SKM-1 (cell line): ENCODE data around the gene TAS1R2.

ENCODE experiments used
- DNase-seq: peaks from one replicate; lab custom pipeline; 2025; ENCODE audit not compliant: unreplicated experiment; lab: John Stamatoyannopoulos, UW

The TAS1R2 gene

DNA sequence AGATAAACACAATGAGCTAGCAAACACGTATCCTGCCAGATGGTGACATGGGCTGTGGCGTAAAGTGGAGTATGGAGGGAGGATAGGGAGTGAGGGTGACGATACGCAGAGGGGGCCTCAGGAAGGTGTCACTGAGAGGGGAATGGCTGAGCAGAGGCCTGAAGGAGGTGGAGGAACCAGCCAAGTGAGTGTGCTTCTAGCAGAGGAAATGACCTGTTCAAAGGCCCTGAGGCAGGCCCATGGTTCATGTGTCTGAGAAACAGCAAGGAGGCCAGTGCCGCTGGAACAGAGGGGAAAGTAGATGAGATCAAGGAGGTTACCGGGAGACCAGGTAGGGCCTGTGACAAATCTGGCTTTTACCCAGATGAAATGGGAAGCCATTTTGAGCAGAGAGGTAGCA, 36.0 kb downstream of the TAS1R2 start:
- DNase-seq: no peak

DNA sequence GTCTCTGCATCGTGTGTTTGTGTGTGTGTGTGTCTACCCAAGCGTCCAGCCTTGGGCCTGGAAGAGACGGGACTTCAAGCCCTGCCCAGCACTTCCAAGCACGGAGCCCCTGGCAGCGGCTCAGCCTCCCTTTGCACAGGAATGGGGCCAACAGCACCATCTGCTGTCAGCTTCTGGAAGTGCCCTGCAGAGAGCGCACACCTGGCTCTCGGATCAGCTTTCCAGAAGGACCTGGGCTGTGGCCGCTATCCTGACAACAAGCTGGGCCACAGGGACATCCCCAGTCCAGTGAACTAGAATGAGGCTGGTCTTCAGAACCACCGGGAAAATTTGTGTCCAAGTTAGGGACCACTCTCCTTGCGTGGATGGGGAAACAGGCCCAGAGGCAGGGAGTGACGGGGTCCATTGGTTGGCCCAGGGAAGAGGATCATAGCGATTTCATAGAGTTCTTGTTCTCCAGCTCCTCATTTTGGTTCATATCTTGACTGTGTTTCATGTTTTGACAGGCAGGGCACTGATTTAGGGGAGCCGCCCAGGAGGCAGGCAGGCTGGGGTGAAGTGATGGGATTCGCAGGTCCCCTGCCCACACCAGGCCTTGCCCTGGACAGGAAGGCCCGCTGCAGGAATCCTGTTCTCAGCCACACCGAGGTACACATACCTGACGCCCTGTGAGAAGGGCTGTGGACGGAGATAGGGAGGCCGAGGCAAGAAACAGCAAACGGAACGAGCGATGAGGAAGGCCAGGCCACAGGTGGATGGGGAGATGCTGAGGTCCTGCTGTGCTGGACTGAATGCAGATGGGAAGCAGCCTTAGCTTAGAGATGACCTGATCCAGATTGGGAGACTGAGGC, 38.4 kb downstream of the TAS1R2 start:
- DNase-seq: peak; percentile 1

DNA sequence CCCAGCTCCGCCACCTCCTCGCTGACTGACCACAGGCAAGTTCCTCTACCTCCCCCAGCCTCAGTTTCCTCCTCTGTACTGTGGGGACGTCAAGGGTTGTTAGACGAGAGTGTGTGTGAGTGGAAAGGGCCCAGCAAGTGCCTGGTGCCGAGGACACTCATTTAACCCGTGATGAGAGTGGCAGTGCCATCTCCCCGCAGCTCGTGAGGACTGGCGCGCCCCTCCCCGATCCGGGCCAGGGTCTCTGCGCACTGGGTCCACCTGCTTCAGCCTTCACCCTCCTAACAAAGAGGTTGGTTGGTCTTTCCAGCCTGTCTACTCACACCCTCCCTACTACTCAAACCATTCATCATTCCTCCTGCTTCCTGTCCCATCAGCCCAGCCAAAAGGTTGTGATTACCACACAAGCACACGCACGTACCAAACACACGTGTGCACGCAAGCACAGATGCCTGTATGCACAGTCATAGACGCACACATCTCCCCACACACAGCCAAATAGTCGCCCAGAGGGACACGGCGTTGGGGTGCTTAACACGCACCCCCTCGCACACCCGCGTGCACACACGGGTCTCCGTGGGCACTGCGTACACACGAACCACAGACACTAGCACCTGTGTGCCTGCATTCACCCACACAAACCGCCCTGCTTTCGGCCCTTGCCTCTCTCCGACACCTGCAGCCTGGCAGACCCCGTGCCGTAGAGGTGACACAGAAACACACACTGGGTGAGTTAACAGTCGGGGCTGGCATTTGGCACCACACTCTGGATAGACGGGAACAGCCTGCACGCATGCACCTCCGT, 39.3 kb downstream of the TAS1R2 start:
- no peak for DNase-seq

DNA sequence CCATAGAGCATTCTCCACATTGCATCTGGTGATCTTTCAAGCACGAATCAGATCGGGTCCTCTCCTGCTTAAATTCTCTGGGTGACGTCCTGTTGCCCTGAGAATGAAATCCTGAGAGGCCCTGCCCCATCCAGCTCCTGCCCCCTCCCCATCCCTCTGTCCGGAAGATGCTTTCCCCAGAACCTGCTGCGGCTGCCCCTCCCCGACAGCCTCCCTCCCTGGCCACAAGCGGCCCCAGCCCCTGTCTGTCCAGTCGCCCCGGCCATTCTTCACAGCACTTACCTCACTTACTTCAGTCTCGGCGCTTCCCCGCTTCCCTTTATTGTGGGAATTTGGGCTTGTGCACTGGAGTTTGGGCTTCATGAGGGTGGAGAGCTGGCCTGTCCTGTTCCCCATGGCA, 40.3 kb downstream of the TAS1R2 start:
- no peak for DNase-seq

DNA sequence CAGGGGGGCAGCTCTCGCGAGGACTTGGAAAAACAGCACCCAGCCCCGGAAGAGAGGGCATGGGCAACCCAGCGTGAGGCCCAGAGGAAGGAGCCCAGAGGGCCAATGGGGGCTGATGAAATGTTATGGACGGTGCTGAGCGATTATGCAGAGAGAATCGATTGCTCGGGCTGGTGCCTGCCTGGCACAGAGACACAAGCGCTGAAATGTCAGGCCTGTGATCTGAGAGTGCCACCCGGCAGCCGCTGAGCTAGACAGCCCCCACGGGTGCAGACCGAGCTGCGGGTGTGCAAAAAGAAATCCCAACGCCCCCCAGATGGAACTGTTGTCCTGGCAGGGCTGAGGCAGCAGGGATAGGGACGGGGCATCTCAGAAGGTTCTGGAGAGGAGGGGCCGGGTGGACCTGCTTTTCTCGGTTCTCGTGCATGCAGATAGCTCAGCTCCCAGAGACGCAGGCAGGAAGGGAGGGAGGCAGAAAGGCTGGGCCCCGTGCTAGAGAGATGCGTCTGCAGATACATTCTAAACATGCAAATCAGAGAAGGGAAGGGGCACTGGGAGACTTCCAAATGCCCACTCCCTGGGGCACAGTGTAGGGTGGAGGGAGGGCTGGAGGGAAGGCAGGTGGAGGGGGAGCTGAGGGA, 41.5 kb downstream of the TAS1R2 start:
- DNase-seq: no peak

DNA sequence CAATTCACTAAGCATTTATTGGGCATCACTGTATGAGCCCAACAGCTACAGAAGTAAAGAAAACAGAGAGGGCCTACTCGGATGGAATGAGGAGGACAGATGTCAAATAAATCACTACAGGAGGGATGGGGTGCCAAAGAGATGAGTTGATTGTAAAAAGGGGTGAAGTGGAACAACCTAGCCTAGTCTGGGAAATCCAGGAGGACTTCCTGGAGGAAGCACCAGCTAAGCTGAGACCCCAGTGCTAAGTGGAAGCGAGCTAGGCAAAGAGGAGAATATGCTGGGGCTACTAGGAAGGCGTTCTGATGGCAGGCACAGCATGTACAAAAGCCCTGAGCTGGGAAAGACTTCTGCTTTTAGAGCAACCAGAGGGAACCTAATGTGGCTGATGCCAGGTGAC, 42.1 kb downstream of the TAS1R2 start:
- no peak for DNase-seq

DNA sequence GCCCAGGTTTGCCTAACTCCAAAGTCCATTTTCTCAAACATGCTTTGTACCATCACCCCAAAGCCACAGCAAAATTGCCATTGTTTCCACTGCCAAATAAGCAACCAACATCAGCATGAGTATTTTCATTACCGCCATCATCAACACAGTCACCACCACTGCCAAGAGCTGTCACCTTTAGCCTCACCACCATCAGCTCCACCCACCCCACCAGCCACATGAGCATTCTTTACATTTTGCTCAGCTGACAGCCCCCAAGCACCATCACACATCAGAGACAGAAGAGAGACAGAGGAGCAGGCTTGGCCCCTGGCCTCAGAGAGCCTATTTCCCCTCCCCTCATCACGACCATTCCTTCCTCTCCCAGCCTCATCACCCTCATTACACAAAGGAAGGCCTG, 42.7 kb downstream of the TAS1R2 start:
- no peak for DNase-seq

DNA sequence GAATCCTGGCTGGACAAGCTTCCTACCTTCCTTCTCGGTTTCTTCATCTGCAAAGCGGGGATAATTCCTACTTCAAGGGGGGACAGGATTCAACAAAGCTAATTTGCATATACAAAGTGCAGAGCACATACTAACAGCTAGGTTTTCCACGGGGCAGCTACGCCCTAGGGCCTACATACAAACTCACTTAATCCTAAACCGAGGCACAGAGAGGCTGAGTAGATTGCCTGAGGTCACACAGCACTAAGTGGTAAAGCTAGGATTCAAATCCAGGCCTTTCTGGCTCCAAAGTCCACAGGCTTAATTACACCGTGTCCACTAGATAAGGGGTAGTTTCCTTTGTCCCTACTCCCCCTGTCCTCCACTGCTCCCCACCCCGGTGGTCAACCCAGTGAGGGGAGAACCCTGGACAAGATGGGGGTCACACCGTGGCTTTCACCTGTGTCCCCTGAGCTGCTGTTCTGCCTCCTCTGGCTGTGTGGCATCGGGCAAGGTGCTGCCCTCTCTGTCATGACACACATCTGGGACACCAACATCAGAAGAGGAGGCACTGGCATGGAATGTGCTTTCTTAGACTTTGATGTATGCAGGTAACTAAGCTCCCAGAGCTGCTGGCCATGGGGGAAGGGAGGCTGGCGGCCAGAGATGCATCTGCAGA, 44.5 kb downstream of the TAS1R2 start:
- no peak for DNase-seq

DNA sequence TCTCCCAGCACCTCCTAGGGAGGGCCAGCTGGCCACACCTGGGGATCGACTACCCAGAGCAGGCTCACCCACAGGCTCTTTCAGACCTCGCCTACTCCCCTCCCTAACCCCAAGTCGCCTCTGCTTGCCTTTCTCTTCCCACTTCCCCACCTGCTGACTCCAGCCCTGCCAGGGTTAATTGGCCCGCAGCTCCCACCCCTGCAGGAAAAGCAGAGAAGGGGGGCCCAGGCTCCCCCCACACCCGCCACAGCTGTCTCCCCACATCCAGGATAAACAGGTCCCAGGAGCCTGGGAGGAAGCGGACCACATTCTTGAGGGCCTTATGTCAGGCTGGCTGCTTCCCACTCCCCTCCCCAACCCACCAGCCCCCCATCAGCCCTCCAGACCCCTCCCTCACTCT, 45.0 kb downstream of the TAS1R2 start:
- DNase-seq: no peak

DNA sequence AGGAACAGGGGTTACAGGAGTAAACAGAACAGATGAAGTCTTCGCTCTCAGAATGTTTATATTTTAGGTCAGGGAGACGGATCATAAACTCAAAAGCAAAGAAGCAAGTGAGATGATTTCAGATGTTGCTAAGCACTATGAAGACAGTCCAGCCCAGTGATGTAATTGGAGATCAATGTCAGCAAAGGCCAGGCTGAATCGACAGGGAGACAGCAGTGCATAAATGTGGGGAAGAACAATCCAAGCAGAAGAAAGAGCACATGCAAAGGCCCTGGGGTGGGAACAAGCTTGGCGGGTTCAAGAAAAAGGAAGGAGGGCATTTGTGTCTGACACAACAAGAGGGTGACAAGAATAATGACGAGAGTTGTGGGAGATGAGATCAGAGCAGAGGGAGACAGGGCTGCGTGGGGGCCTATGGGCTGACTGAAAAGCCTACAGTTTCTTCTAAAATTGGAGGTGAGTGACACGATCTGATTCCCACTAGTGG, 47.0 kb downstream of the TAS1R2 start:
- DNase-seq: no peak

DNA sequence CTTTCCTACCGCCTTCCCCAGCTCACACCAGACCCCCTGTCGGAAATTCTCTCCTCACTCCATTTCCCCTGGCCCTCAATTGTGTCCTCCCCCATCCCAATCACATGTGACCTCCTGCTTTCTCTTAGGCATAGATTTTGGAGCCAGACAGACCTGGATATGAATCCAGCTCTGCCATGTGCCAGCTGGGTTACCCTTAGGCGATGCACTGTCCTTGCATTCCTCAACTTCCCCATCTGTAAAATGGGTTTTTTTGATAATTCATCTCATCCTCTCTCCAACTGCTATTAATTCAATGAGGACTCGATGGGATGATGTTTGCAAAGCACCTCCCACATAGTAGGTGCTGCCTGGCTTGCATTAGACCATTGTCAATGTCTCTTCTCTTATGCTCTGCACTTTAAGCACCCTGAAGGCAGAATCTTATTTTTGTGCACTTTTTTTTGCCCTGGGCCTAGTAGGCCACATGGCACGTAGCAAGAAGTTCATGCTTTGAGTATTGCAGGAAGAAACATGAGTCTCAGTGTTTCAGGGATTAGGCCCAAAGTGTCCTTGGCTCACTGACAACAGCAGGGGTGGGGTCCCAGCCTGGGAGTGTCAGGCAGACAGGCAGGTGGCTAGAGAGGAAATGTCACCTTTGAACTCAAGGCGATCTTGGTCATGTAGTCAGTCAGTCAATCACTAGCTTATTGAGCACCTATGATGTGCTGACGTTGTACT, 47.6 kb downstream of the TAS1R2 start:
- no peak for DNase-seq

DNA sequence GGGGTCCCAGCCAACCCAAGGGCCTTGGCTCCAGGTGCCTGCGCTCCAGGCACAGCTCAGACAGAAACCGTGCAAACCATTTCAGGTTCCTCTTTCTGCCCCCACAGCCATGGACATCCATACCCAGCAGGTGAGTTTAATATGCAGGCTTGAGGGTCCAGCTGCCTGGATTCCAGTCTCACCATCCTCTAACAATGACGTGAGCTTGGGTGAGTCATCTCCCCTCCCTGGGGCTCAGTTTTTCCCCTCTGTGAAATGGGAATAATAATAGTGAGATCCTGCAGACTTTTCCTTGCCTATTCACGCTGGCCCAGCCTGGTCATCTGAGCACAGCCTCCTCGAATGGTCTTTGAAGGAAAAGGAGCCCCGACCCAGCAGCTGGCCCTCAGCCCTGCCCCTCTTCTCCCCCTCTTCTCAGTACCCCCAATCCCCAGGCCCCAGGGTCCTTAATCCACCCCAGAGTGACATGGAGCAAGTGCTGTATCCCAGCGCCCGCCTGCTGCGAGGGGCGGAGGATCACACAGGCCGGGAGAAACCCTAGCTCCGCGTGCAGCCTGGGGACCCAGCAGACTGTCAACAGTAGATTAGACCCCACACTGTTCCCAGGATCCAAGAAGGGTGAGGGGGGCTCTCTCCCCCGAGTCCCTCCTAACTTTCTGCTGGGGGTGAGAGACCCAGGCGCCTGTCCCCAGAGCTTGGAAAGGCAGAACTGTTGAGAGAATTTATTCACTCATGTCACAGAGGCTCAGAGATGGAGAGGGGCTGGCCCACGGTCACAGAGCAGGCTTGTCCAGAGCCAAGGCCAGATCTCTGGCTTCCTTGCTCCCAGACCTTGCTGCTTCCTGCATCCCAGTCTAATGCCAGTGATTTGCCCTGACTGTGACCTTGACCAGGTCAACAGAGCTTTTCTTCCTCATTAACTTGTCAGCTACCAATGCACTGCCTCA, 49.2 kb downstream of the TAS1R2 start:
- DNase-seq: no peak

DNA sequence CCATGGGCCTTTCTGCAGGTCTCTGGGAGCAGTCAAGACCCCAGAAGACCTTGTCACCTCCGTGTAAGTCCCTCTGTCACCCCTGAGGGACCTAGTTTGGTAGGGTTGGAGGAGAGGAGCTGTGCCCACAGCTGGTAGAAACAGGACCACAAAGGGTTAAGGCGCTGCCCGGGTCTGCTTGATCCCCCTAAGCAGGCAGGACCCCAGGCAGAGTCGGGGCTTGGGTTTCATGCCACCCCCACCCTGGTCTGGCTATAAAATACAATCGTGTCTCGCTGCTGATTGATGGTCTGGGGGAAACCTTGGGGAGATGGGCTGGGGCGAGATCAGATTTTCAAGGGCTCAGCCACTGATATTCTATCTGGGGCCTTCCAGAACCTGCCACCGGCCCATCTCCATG, 50.9 kb downstream of the TAS1R2 start:
- DNase-seq: no peak

DNA sequence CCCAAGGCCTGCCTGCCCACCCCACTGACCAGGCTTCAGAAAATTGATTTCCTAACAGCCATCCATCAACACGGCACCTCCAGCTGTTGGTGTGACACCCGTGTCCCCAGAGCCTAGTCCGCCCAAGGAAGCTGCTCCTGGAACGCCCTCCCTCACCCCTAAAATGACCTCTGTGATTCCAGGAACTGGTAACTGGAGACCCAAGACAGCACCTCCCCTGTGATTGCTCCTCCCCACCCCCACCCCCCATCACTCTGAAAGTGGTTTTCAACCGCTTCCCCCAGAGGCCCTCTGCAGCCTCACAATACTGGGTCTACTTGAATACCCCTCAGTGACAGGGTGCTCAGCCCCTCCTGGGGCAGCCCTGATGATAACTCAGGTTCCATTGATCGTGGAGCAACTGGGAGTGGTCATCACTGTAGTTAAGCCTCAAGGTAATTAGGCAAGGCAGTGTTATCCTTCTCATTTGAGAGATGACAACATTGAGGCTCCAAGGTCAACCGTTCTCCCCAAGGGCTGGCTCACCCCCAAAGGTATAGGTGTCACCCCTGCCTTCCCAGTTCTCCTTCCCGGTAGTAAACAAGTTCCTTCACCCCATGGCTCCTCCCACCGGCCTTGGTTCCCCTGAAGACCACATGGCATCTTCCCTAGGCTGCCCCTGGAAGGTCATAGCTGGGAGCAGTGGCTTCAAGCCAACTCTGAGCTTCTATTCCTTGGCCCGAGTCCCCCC, 52.0 kb downstream of the TAS1R2 start:
- no peak for DNase-seq

DNA sequence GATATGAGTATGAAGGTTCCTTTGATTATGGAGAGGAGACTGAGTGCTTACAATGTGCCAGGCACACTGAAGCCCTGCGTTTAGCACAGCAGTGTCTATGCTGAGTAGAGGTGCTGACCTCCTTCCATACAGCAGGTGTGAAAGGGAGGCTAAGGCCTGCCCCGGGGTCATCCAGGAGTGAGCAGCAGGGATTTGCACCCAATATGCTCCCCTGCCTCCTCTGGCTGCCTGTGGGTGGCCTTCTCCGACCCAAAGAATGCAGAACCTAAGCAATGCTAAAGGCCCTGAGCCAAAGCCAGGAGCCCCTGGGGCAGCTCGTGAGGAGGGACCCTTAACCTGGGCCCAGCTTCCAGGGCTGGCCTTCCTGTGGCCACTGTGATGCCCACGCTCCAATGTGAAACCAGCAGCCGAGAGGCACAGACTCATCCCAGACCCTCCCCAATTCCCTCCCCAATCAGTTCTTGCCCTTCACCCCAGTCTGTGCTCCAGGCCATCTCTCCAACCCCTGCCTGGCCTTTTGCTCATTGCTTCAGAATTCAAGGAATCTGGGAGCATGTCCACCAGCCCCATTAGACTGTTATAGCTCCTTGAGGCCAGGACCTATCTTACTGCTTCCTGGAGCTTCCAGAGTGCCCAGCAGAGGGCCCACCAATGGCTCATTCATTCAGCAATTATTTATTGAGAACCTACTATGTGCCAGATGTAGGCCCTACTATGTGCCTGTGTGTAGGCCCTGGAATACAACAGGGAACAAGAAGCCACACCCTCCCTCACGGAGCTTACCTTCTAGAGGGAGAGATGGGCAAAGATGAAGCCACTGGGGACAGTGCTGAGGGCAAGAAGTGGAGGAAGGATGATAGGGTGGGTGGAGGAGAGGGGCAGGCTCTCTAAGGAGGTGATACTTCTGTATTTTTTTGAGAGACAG, 53.3 kb downstream of the TAS1R2 start:
- no peak for DNase-seq

DNA sequence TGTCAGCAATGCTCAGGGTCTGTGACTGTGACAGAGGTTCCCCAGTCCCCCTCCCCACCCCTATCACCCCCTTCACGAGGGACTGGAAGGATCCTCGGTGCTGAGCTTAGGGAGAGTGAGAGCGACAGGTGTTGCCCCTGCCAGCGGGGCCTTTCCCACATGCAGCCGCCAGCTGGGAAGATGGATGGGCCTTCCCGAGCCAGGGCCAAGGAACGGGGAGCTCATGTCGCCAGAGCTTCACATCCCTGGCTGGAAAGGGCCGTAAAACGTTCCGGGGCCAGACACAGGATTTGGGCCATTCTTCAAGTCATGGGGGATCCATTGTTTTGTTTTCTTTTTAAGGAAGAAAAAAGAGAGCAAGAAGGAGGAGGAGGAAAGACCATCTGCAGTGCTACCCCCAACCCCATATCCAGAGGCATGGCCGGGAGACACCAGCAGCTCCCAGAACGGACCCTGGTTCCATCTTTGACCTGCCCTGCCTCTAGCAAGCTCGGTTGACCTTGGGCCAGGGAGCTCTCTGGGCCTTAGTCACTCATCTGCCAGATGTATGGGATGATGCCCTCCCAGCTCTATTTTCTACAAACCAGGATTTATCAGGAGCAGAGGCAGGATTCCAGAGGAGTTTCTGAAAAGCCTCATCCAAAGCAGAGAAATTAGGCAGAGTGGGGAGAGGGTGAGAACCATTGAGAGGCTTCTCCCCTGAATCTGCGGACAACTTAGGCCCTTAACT, 54.1 kb downstream of the TAS1R2 start:
- no peak for DNase-seq

DNA sequence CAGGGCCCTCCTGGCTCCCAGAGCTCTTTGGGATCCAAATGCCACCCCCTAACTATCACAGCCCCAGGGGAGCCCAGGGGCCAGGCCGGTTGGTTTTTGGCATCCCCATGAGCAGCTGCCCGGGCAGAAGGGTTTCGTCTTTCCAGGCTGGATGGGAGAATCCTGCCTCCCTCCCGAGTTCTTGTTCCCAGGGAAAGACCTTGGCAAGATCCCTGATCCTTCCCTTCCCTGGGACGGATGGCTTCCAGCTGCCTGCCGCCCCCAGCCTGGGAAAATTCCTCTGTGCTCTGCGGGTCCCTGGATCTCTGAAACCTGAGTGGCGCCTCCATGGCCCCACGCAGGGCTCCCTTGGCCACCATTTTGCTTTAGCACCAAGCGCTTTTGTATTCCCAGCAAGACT, 55.6 kb downstream of the TAS1R2 start:
- DNase-seq: no peak
